Mesenchymal stem cell (in vitro differentiated cells and primary cell): Measurements from ENCODE around the gene NRROS.
"Not testable (repeated sequence)": the region's sequence is repeated elsewhere in the genome, so short reads cannot be mapped to it uniquely, and the experiment has no call there.

Experiments used
- DNase-seq: peaks from one replicate; pipeline ENCODE4 v3.0.0-alpha.2; 2013
- H2AFZ ChIP-seq: one replicate; pipeline ENCODE4 v1.6.1; 2013; ENCODE audit warnings: low read depth, mild to moderate bottlenecking, control low read depth, inconsistent platforms, low read length, moderate library complexity
- H2AK5ac ChIP-seq: 2 replicates; pipeline ENCODE4 v1.6.1; 2013; ENCODE audit warnings: low read length, moderate library complexity, mild to moderate bottlenecking, inconsistent platforms; ENCODE audit not compliant: severe bottlenecking
- H2BK120ac ChIP-seq: one replicate; pipeline ENCODE4 v1.6.1; 2013; ENCODE audit warnings: low read depth, mild to moderate bottlenecking, inconsistent platforms, low read length, moderate library complexity
- H2BK12ac ChIP-seq, 2 experiments: one replicate each; pipeline ENCODE4 v1.6.1; 2013; ENCODE audit warnings: inconsistent platforms in 2 of 2, low read length in 2 of 2, mild to moderate bottlenecking in 2 of 2, moderate library complexity in 2 of 2, control low read depth in 1 of 2
- H2BK15ac ChIP-seq: one replicate; pipeline ENCODE4 v1.6.1; 2013; ENCODE audit warnings: mild to moderate bottlenecking, low read depth, inconsistent platforms; ENCODE audit not compliant: poor library complexity, severe bottlenecking
- H2BK5ac ChIP-seq: 2 replicates; pipeline ENCODE4 v1.6.1; 2013; ENCODE audit warnings: low read depth, mild to moderate bottlenecking, low read length, control low read depth, inconsistent platforms; ENCODE audit not compliant: poor library complexity, severe bottlenecking
- H3K14ac ChIP-seq, 2 experiments: one replicate each; pipeline ENCODE4 v1.6.1; 2013; ENCODE audit warnings: inconsistent platforms in 2 of 2, low read length in 2 of 2, control low read depth in 1 of 2, mild to moderate bottlenecking in 1 of 2, moderate library complexity in 1 of 2
- H3K18ac ChIP-seq, 2 experiments: one replicate each; pipeline ENCODE4 v1.6.1; 2013; ENCODE audit warnings: inconsistent platforms in 2 of 2, low read length in 2 of 2, control low read depth in 1 of 2, low read depth in 1 of 2, mild to moderate bottlenecking in 1 of 2
- H3K23ac ChIP-seq, 2 experiments: one replicate each; pipeline ENCODE4 v1.6.1; 2013; ENCODE audit warnings: inconsistent platforms in 2 of 2, low read length in 2 of 2, mild to moderate bottlenecking in 2 of 2, moderate library complexity in 2 of 2, control low read depth in 1 of 2
- H3K27ac ChIP-seq: 2 replicates; pipeline ENCODE4 v1.5.1; 2013; ENCODE audit warnings: mild to moderate bottlenecking, moderate library complexity, low read length, control low read depth, inconsistent platforms; ENCODE audit not compliant: poor library complexity, severe bottlenecking
- H3K27me3 ChIP-seq, 2 experiments: 2 replicates each; pipeline versions ENCODE4 v1.6.1 to v1.7.0; 2013; ENCODE audit warnings: low read length in 2 of 2, mild to moderate bottlenecking in 2 of 2, moderate library complexity in 2 of 2, control low read depth in 1 of 2, inconsistent platforms in 1 of 2; ENCODE audit not compliant: control insufficient read depth in 1 of 2, insufficient read depth in 1 of 2
- H3K36me3 ChIP-seq, 2 experiments: 2 replicates each; pipeline versions ENCODE4 v1.6.1 to v1.7.0; 2013; ENCODE audit warnings: low read length in 2 of 2, control low read depth in 1 of 2, inconsistent platforms in 1 of 2, low read depth in 1 of 2, mild to moderate bottlenecking in 1 of 2; ENCODE audit not compliant: insufficient read depth in 2 of 2, control insufficient read depth in 1 of 2
- H3K4ac ChIP-seq, 2 experiments: one replicate each; pipeline ENCODE4 v1.6.1; 2013; ENCODE audit warnings: inconsistent platforms in 2 of 2, low read length in 2 of 2, mild to moderate bottlenecking in 2 of 2, moderate library complexity in 2 of 2, control low read depth in 1 of 2, low read depth in 1 of 2
- H3K4me1 ChIP-seq: 2 replicates; pipeline ENCODE4 v1.6.1; 2013; ENCODE audit warnings: low read depth, low read length, control low read depth; ENCODE audit not compliant: control insufficient read depth, insufficient read depth
- H3K4me2 ChIP-seq: 2 replicates; pipeline ENCODE4 v1.6.1; 2013; ENCODE audit warnings: low read length, mild to moderate bottlenecking, inconsistent platforms; ENCODE audit not compliant: poor library complexity, severe bottlenecking
- H3K4me3 ChIP-seq, 2 experiments: 2 replicates each; pipeline versions ENCODE4 v1.5.1 to v1.7.0; 2013; ENCODE audit warnings: low read length in 2 of 2, mild to moderate bottlenecking in 2 of 2, control low read depth in 1 of 2, low read depth in 1 of 2; ENCODE audit not compliant: insufficient read depth in 1 of 2
- H3K79me1 ChIP-seq: replicated peaks from 2 replicates; pipeline ENCODE4 v1.6.1; 2013; ENCODE audit warnings: mild to moderate bottlenecking, control low read depth, low read length, inconsistent platforms; ENCODE audit not compliant: poor library complexity, severe bottlenecking
- H3K9ac ChIP-seq: 2 replicates; pipeline ENCODE4 v1.7.0; 2013; ENCODE audit warnings: mild to moderate bottlenecking, low read length, moderate library complexity
- H3K9me3 ChIP-seq: 2 replicates; pipeline ENCODE4 v1.7.0; 2013; ENCODE audit warnings: mild to moderate bottlenecking, low read length; ENCODE audit not compliant: control insufficient read depth
- H4K8ac ChIP-seq: one replicate; pipeline ENCODE4 v1.6.1; 2013; ENCODE audit warnings: inconsistent platforms, mild to moderate bottlenecking, low read length, moderate library complexity
- H4K91ac ChIP-seq: one replicate; pipeline ENCODE4 v1.6.1; 2013; ENCODE audit warnings: mild to moderate bottlenecking, low read length, inconsistent platforms
- WGBS: methylation state at CpG from one replicate; pipeline ENCODE4 v1.1.7; 2013; ENCODE audit warnings: mixed read lengths; 5-methylcytosine and 5-hydroxymethylcytosine counted together

The NRROS gene

DNA sequence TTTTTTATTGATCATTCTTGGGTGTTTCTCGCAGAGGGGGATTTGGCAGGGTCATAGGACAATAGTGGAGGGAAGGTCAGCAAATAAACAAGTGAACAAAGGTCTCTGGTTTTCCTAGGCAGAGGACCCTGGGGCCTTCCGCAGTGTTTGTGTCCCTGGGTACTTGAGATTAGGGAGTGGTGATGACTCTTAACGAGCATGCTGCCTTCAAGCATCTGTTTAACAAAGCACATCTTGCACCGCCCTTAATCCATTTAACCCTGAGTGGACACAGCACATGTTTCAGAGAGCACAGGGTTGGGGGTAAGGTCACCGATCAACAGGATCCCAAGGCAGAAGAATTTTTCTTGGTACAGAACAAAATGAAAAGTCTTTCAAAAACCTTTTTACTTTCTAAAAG lies 19.9 kb upstream of the NRROS start:
- H2BK120ac ChIP-seq, DNase-seq, H2BK15ac ChIP-seq, H3K27me3 ChIP-seq, H3K4me1 ChIP-seq, H3K23ac ChIP-seq, H3K18ac ChIP-seq, H2AK5ac ChIP-seq, H3K4me2 ChIP-seq, H3K9ac ChIP-seq, H3K4ac ChIP-seq, H3K14ac ChIP-seq, H3K9me3 ChIP-seq, H4K8ac ChIP-seq, H3K79me1 ChIP-seq, H3K4me3 ChIP-seq, H3K27ac ChIP-seq, H2BK12ac ChIP-seq, H2AFZ ChIP-seq, H3K36me3 ChIP-seq, H4K91ac ChIP-seq, H2BK5ac ChIP-seq: not testable (repeated sequence)
- WGBS: no CpG with 5 or more reads among the region's 5 CpGs

DNA sequence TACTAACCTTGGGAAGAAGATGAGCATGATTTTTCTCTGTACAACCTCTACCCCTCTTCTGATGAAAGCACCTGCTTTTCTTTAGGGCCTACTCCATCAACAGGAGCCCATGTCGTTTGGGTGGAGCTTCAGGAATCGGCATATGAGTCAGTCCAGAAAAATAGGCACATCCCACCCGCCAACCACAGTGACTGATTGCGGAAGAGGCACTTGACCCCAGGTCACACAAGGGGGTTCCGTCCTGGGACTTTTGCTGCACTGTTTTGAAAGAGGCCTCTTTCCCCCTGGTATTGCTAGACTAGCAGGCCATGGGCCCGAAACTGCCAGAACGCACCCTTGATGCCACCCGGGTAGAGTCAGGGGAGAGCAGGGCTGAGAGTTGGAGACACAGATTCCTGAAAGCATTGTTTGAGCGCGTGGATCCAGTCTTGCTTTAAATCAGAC lies 19.3 kb upstream of the NRROS start:
- no peak overlapping the region for H2AFZ ChIP-seq
- H3K79me1 ChIP-seq: no peaks in the 10 kb centered on the region
- H2AK5ac ChIP-seq: no peak overlapping the region
- H3K4me2 ChIP-seq: no peak overlapping the region
- H2BK12ac ChIP-seq: no peak overlapping the region
- no peak overlapping the region for H3K23ac ChIP-seq
- no peak overlapping the region for H3K9ac ChIP-seq
- H3K9me3 ChIP-seq: no peaks in the 10 kb centered on the region
- no peak overlapping the region for H2BK120ac ChIP-seq
- H4K91ac ChIP-seq: no peak overlapping the region
- H3K36me3 ChIP-seq: no peaks in the 10 kb centered on the region
- H3K4ac ChIP-seq: no peak overlapping the region
- WGBS: 10% methylated on average over 10 of the region's 10 CpGs
- DNase-seq: peak; percentile 94
- H4K8ac ChIP-seq: no peak overlapping the region
- H2BK5ac ChIP-seq: no peak overlapping the region
- no peaks in the 10 kb centered on the region for H3K4me1 ChIP-seq
- H2BK15ac ChIP-seq: no peak overlapping the region
- H3K27ac ChIP-seq: no peak overlapping the region
- no peak overlapping the region for H3K14ac ChIP-seq
- H3K18ac ChIP-seq: peak overlapping the region in 1 of 2 experiments; percentile 66
- H3K4me3 ChIP-seq: no peak overlapping the region
- peaks cover 0 to 3% of the 10 kb centered on the region in 2 experiments for H3K27me3 ChIP-seq

DNA sequence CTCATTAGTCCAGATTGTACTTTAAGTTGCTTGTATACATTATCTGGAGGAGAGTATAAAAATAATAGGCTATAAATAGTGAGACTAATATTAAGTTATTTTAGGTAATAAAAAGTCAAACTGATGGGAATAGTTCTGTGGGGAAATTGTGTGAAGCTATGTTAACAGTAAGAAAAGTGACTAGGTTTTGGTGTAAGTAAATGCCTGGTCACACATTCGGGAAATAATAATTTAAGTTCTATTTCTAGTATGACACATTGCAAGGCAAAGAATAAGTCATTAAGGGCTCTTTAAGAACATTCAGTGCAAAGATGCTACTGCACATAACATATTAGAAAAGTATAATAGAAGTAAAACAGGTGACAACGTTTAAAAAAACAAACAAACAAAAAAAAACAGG lies 18.8 kb upstream of the NRROS start:
- H3K4me1 ChIP-seq: no peaks in the 10 kb centered on the region
- no peak overlapping the region for H3K23ac ChIP-seq
- H4K91ac ChIP-seq: no peak overlapping the region
- H3K27ac ChIP-seq: no peak overlapping the region
- H3K79me1 ChIP-seq: no peaks in the 10 kb centered on the region
- H2BK5ac ChIP-seq: no peak overlapping the region
- H3K14ac ChIP-seq: no peak overlapping the region
- no peaks in the 10 kb centered on the region for H3K9me3 ChIP-seq
- no peak overlapping the region for H2AFZ ChIP-seq
- no peak overlapping the region for H4K8ac ChIP-seq
- no peak overlapping the region for H2BK12ac ChIP-seq
- H3K4me2 ChIP-seq: no peak overlapping the region
- H2BK15ac ChIP-seq: no peak overlapping the region
- WGBS: 36% methylated on average over 1 of the region's 2 CpGs
- no peak overlapping the region for H2AK5ac ChIP-seq
- H3K36me3 ChIP-seq: no peaks in the 10 kb centered on the region
- no peak overlapping the region for H3K18ac ChIP-seq
- H3K27me3 ChIP-seq: peaks cover 0 to 6% of the 10 kb centered on the region in 2 experiments
- DNase-seq: no peak
- H3K9ac ChIP-seq: no peak overlapping the region
- no peak overlapping the region for H2BK120ac ChIP-seq
- no peak overlapping the region for H3K4me3 ChIP-seq
- no peak overlapping the region for H3K4ac ChIP-seq

DNA sequence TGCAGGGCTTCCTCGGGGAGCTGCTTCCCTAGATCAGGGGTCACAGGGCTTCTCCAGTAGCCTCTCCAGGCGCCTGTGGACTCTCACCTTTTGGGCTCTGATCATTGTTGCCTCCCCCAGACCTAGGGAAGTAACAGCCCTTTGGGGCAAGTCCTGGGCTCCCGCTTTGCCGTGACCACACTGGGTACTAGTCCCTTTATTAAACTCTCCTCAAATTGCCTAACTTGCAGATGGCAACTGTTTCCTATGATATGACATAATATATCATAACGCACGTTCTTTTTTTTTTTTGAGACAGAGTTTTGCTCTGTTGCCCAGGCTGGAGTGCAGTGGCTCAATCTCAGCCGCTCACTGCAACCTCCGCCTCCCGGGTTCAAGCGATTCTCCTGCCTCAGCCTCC lies 17.9 kb upstream of the NRROS start:
- Histone ChIP-seq H2BK120ac (peak overlapping the region; percentile 49), H2AFZ (no peak overlapping the region), H3K27me3 (peaks cover 0 to 6% of the 10 kb centered on the region in 2 experiments), H3K9me3 (no peaks in the 10 kb centered on the region), H2BK5ac (no peak overlapping the region), H3K27ac (no peak overlapping the region), H3K18ac (no peak overlapping the region), H3K4ac (no peak overlapping the region), H3K14ac (no peak overlapping the region), H2BK15ac (no peak overlapping the region), H3K79me1 (no peaks in the 10 kb centered on the region), H3K4me3 (no peak overlapping the region), H3K4me2 (no peak overlapping the region), H3K9ac (no peak overlapping the region), H3K4me1 (no peaks in the 10 kb centered on the region), H3K36me3 (no peaks in the 10 kb centered on the region), H4K8ac (no peak overlapping the region), H2AK5ac (no peak overlapping the region), H4K91ac (peak overlapping the region; percentile 2), H2BK12ac (peak overlapping the region; percentile 39 to 54), H3K23ac (no peak overlapping the region)
- DNase-seq: no peak
- 92% methylated on average over 10 of the region's 10 CpGs for WGBS
